Nephron (organoid): ENCODE data around the gene ATP8B4.

Source experiments
- H3K27ac Mint-ChIP-seq, 3 experiments: 2 replicates each; pipeline ENCODE4 v1.8.0; 2020; ENCODE audit warnings: mixed read lengths in 3 of 3, mild to moderate bottlenecking in 2 of 3, moderate library complexity in 1 of 3
- H3K27me3 Mint-ChIP-seq: 2 replicates; pipeline ENCODE4 v1.8.0; 2021; ENCODE audit warnings: low read depth, mild to moderate bottlenecking, moderate library complexity, mixed read lengths
- H3K36me3 Mint-ChIP-seq: 2 replicates; pipeline ENCODE4 v1.8.0; 2020; ENCODE audit warnings: low read depth, mixed read lengths
- H3K4me1 Mint-ChIP-seq: 2 replicates; pipeline ENCODE4 v1.8.0; 2020; ENCODE audit warnings: mixed read lengths
- H3K4me3 Mint-ChIP-seq, 3 experiments: 2 replicates each; pipeline ENCODE4 v1.8.0; 2020; ENCODE audit warnings: mild to moderate bottlenecking in 3 of 3, mixed read lengths in 3 of 3, moderate library complexity in 2 of 3
- H3K9me3 Mint-ChIP-seq: 2 replicates; pipeline ENCODE4 v1.8.0; 2020; ENCODE audit warnings: mixed read lengths
- CTCF ChIP-seq, 3 experiments: fragments of 200-600 bp; sonication (generic); IDR thresholded peaks; one replicate each; pipeline ENCODE4 v1.5.0; 2021; ENCODE audit warnings: antibody characterized with exemption in 3 of 3; ENCODE audit not compliant: unreplicated experiment in 3 of 3

Gene ATP8B4

GRCh38 chr15:50117431-50118027, 1.5 kb downstream of the ATP8B4 start:
- Mint-ChIP-seq H3K27ac (no peak overlapping the region), H3K4me1 (no peaks in the 10 kb centered on the region), H3K27me3 (no peaks in the 10 kb centered on the region), H3K36me3 (no peaks in the 10 kb centered on the region), H3K9me3 (peaks cover 7% of the 10 kb centered on the region), H3K4me3 (no peak overlapping the region)
- TF ChIP-seq CTCF (IDR thresholded peaks at IDR 0.05; ENCODE audit: unreplicated experiment in 3 of 3), result no peak

GRCh38 chr15:50116477-50116876, 2.6 kb downstream of the ATP8B4 start:
- Mint-ChIP-seq H3K4me1 (no peaks in the 10 kb centered on the region), H3K27ac (no peak overlapping the region), H3K9me3 (peaks cover 7% of the 10 kb centered on the region), H3K4me3 (no peak overlapping the region), H3K27me3 (no peaks in the 10 kb centered on the region), H3K36me3 (no peaks in the 10 kb centered on the region)
- TF ChIP-seq CTCF (IDR thresholded peaks at IDR 0.05; ENCODE audit: unreplicated experiment in 3 of 3), result no peak

GRCh38 chr15:50113992-50114780, 4.8 kb downstream of the ATP8B4 start:
- TF ChIP-seq CTCF (IDR thresholded peaks at IDR 0.05; ENCODE audit: unreplicated experiment in 3 of 3), result no peak

GRCh38 chr15:50113187-50113505, 5.9 kb downstream of the ATP8B4 start:
- Mint-ChIP-seq H3K27me3 (no peaks in the 10 kb centered on the region), H3K4me3 (no peak overlapping the region), H3K36me3 (no peaks in the 10 kb centered on the region), H3K27ac (no peak overlapping the region), H3K9me3 (peaks cover 7% of the 10 kb centered on the region), H3K4me1 (peaks cover 7% of the 10 kb centered on the region)
- no peak for TF ChIP-seq CTCF (IDR thresholded peaks at IDR 0.05; ENCODE audit: unreplicated experiment in 3 of 3)

More at GRCh38 chr15:50113992-50114780, 4.8 kb downstream of the ATP8B4 start:
- no peak overlapping the region for H3K27ac Mint-ChIP-seq
- H3K4me1 Mint-ChIP-seq, result peaks cover 2% of the 10 kb centered on the region
- peaks cover 7% of the 10 kb centered on the region for H3K9me3 Mint-ChIP-seq
- H3K4me3 Mint-ChIP-seq, result no peak overlapping the region
- H3K27me3 Mint-ChIP-seq, result no peaks in the 10 kb centered on the region
- H3K36me3 Mint-ChIP-seq, result no peaks in the 10 kb centered on the region

- no peak overlapping the region for H3K27ac Mint-ChIP-seq
These were observed 6.4 kb downstream of the ATP8B4 start for GRCh38 chr15:50112488-50113186.

More at GRCh38 chr15:50112488-50113186, 6.4 kb downstream of the ATP8B4 start:
- Mint-ChIP-seq H3K27me3 (no peaks in the 10 kb centered on the region), H3K36me3 (no peaks in the 10 kb centered on the region), H3K4me3 (no peak overlapping the region), H3K9me3 (peaks cover 5% of the 10 kb centered on the region), H3K4me1 (peaks cover 7% of the 10 kb centered on the region)
- no peak for TF ChIP-seq CTCF (IDR thresholded peaks at IDR 0.05; ENCODE audit: unreplicated experiment in 3 of 3)
